Ramos (cell line): ENCODE data around the gene CFAP92.

ENCODE experiments used
- in situ Hi-C: fragments of 300-500 bp; cut with MboI; formaldehyde crosslinking; loops from one replicate; pipeline ENCODE4 v1.14.3; 2022; ENCODE audit warnings: low sequenced_read_pairs; ENCODE audit not compliant: unreplicated experiment

Gene CFAP92

GRCh38 chr3:128993461-128994172 lies at the start of gene CFAP92:
Gene CFAP92, minus strand, starts transcription at chr3:128994076. Its CDS starts 772 bp downstream, at chr3:128993304.
- in situ Hi-C loops: no loop called here

DNA sequence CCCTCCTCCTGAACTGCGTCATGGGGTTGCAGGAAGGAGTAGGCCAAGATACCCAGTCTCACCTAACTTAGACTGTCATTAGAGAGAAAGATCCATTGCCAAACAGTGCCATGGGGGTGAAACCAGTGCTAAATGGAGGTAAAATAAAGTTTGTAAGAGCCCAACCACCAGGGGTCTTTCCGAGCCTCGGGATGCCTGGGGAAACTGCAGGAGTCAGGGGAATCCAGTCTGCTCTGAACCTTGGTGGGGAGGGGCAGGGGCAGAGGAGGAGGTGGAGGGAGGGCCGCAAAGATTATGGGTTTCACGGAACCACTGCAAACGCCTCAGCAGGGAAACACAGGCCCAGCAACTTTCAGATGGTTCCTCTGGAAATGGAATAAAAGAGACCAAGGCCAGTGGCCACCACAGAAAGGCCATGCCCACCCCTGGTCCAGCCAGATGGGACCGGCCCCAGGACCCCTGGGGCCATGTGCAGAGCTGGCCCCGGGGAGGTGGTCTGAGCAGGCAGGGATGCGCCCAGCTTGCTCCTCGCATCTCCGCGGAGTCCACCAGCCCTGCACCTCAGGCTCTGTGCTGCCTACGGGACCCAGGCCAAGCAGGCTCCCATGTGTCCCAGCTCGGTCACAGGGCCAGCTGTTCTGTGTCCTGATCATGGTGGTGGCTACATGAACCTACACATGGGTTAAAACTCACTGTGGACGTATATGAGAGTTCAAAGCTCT lies 46.9 kb upstream of the CFAP92 start:
- in situ Hi-C loops: no loop called here

DNA sequence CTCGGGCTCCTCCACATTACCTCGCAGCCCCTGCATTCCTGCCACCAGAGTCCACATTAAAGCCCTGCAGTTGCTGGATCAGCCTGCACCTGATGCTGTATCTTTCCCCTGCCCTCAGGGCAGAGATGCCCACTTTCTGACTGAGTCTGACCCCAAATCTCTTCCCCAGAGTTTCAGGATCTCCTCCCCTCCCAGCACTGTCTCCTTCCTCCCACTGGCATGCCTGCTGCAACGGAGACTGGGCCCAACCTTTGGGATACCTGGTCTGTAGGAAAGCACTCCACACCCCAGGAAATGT lies 46.1 kb upstream of the CFAP92 start:
- in situ Hi-C loops: no loop called here

DNA sequence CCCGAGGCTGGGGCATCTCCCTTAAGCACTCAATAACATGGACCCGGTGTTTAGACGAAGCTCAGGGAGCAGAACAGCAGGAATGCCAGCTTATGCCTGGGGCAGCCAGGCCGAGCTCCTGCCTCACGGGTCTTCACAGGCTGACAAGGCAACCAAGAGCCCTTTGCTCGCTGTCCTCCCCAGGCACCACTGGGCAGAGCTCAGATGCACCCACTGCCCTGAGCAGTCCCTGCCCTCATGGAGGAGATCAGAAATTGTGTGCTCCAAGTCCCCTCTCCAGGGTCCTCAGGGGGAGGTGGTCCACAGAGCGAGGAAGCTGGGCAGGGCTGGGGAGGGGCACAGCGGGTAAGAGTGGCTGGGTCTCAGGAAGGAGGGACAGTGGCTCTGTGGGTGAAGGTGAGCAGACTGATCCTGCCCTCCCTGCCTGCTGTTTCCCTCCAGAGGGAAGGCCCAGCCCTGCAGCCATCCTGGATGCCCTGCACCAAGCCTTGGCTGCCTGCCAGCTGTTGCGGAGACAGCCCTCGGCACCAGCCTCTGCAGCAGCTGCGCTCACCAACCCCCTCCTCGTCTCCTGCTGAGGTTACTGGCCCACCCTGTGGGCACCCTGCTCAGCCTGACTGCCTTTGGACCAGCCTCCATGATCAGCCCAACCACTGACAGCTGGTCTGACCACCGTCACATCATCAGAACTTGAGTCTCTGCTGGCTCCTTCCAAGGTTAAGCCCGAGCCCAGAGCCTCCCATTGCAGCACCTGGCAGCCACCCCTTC lies 45.6 kb upstream of the CFAP92 start:
- in situ Hi-C loops: no loop called here

GRCh38 chr3:129038121-129038855 lies 44.4 kb upstream of the CFAP92 start:
- in situ Hi-C loops: no loop called here

DNA sequence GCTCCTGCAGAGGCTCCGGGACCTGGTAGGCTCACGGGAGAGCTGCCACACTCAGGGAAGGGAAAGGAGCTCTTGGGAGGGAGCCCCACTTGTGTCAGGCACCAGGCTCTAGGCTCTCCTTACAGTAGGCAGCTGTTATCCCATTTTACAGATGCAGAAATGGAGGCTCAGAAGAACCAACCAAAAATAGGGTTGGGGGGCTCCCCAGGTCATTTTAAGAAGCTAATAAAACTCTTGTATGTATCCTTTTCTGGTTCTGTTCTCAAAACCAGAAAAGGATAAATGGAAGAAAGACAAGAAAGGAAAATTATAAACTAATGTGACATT lies 43.2 kb upstream of the CFAP92 start:
- in situ Hi-C loops: no loop called here

- in situ Hi-C loops: no loop called here
Observed at GRCh38 chr3:129036222-129037092, 42.6 kb upstream of the CFAP92 start.

- in situ Hi-C loops: no loop called here
Observed at GRCh38 chr3:129035360-129036221, 41.7 kb upstream of the CFAP92 start.

DNA sequence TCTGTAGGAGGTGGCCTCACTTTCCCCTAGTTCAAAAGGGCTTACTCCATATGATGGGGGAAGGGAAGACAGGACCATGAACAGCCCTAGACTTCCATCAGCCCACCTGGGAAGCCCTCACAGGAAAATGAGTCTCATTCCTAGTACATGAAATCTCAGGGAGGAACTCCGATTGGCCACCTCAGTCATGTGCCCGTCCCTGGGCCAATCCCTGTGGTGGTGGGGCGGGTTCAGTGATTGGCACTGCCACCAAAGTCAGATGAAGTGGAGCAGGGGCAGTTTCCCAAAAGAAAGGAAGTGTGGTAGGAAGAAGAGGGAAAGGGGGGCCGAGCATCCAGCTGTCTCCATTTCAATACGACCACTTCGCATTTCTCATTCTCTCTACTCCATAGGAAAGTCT lies 40.8 kb upstream of the CFAP92 start:
- in situ Hi-C loops: no loop called here

GRCh38 chr3:129033633-129034321 lies 39.9 kb upstream of the CFAP92 start:
- in situ Hi-C loops: no loop called here

DNA sequence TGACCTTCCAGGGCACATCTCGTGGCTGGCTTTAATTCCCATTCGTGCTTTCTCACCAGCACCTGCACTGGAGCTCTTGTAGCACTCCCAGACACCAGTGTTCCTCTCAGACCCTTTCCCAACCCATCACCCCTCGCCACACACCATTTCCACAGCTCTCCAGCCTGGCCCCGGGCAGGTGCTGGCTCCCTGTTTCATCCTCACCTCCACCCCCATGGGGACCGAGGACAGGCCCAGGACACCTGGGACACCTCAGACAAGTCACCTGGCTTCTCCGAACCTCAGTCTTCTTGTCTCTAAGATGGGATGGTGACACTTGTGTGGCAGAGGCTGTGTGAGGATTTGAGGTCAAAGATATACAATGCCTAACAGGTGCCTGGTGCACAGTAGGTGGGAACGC lies 39.3 kb upstream of the CFAP92 start:
- in situ Hi-C loops: no loop called here

DNA sequence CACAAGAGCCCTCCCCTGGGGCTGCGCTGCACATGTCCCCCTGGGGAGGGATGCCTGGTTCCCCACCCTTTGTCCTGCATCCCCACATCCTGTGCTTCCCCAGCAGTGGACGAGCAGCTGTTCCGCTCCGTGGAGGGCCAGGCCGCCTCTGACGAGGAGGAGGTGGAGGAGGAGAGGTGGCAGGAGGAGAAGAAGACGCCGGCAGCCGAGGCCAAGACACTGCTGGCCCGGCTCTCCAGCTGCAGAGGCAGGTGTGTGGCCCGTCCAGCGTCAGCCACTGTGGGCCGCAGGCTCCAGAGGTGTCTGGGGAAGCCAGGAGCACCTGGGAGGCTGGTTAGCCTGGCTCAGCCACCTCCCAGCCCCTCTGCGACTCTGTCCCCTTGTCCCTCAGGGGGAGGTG lies 38.8 kb upstream of the CFAP92 start:
- in situ Hi-C loops: no loop called here

DNA sequence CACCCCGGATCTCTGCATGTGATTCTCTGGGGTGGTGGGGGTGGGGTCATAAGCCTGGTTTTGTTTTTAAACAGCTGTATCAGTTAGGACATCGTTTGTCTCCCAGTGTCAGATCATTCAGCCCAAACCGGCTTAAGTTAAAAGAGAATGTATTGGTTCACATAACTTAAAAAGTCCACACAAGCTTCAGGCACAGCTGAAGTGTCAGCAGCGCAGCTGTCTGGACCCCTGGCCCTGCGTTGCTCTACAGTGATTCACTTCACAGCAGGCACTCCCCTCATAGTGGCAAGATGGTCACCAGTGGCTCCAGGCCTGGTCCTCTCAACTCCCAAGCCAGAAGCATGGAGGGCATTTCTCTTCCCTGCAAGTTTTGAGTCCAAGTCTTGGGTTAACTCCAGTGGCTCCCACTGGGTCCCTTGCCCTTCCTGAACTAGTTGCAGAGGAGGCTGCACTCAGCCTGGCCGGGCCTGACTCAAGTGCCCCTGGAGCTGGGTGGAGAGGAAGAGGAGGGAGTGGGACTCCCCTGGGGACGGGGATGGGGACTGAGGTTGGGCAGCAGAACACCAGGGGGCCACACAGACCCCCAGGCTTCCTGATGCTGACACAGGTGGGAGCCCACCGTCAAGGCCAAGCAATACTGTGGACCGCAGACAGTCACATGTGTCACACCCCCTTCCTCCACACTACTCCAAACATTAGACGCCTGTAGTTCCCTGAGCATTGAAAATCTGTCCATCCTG lies 37.8 kb upstream of the CFAP92 start:
- in situ Hi-C loops: no loop called here

DNA sequence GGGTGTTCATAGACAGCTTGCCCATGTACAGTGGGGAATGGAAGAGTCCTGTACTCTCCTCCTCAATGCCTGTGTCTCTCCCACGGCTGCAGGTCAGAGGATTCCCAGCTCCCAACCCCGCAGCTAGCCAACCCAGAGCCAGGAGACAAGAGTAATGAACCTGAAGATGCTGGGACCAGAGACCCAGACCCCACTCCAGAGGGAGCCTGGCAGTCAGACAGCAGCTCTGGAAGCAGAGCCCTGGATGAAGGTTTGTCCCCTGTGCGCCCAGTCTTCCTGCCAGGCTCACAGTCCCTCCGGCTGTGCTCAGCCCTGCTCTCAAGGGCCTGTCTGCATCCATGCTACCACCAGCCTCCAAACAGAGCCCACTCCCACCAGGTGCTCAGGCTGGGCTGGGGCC lies 36.7 kb upstream of the CFAP92 start:
- in situ Hi-C loops: no loop called here

DNA sequence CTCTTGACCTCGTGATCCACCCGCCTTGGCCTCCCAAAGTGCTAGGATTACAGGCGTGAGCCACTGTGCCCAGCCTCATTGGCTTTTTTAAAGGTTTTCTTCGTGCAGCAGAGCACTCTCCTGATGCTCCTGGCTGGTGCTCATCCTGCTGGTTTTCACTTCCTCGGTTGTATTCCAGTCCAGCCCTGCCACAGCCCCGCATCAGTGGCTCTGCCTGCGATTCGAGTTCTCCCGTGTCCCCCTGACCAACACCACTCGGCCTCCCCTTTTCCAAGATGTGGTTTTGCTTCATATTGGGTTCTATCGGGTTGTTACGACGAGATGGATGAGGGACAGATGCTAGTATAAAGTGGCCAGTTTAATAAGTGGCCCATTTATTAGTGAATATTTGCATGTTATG lies 35.0 kb upstream of the CFAP92 start:
- in situ Hi-C loops: no loop called here

GRCh38 chr3:129027544-129027880 lies 33.6 kb upstream of the CFAP92 start:
- in situ Hi-C loops: no loop called here

- in situ Hi-C loops: no loop called here
Observed at GRCh38 chr3:129026728-129027543, 33.1 kb upstream of the CFAP92 start.
